Measurements from ENCODE around the gene FGFRL1.

DNA sequence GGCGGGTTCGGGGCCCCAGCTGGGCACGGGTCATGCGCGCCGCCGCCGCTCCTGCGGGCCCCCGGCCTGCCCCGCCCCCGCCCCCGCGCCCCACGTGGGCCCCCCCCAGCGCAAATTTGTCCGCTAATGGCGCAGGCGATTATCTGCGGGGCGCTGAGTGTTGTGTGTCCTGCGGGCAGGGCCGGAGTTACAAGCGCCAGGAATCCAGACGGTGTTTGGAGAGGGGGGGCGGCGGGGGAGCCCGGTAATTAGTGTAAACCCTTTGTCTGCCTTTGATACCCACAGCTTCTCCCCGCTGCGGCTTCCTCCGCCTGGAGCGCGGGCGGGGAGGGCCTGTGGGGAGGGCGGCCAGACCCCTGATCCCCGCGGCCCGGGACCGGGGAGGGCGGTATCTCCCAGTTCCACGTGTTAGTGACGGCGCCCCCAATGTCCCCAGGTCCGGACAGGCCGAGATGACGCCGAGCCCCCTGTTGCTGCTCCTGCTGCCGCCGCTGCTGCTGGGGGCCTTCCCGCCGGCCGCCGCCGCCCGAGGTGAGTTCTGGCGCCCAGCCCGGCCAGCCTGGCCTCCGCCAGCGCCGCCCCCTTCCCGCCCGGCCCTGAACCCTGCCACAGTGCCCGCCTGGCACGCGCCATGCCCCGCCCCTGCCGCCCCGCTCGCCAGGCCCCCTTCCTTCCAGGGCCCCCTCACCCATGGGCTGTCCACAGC lies 761 bp downstream of the FGFRL1 start:
- TF ChIP-seq EP300 (IDR thresholded peaks at IDR 0.05) (no peak), CTCF (IDR thresholded peaks at IDR 0.05) (no peak)
